K562 (cell line): ENCODE measurements around the gene BET1L. TPM values are rescaled to one million over a fixed set of nuclear protein-coding genes. Genes with fewer than 3 reads are reported as not detected.
"Not testable (repeated sequence)": the region's sequence is repeated elsewhere in the genome, so short reads cannot be mapped to it uniquely, and the experiment has no call there.

Source experiments
- ATAC-seq: fragments of 200-7000 bp; cut with Tn5 transposase; 3 replicates; pipeline ENCODE4 v1.9.1; 2020; ENCODE audit warnings: moderate library complexity
- BruUV-seq: library from RNA; stranded (reverse); fragments of 400-500 nt; replicated peaks from 2 replicates; lab custom pipeline; 2021; lab: Mats Ljungman, UMichigan
- CTCF ChIA-PET: fragments of 300-600 bp; formaldehyde crosslinking; extraction: SDS; loops from one replicate; lab custom pipeline; 2021; ENCODE audit warnings: low intra/inter-chr PET ratio; lab: Yijun Ruan, JAX
- POLR2A ChIA-PET: fragments of 300-600, 350-650 bp; sonication (Branson Sonifier 250); formaldehyde crosslinking; extraction: SDS; loops from one replicate; lab custom pipeline; 2021; ENCODE audit warnings: antibody characterized with exemption, inconsistent platforms; lab: Yijun Ruan, JAX
- DNase-seq, 4 experiments: peaks; one replicate each; pipeline versions ENCODE4 v3.0.0 to v3.0.0-alpha.2; 2011 to 2018; ENCODE audit warnings: low spot score in 3 of 4, mixed read lengths in 3 of 4; ENCODE audit errors: extremely low read depth in 1 of 4
- FAIRE-seq: peaks from 2 replicates; lab custom pipeline; 2011; peaks lifted over from hg19 to GRCh38; lab: Jason Lieb, UNC
- H2AFZ ChIP-seq: 2 replicates; pipeline ENCODE4 v1.6.0; 2011; ENCODE audit warnings: low read depth, low read length, control low read depth, inconsistent platforms
- H3K27ac ChIP-seq: fragments of 200-600 bp; 3 replicates; pipeline ENCODE4 v1.8.0; 2011; ENCODE audit warnings: low read depth, mild to moderate bottlenecking, control low read depth, inconsistent platforms, low read length, moderate library complexity, mixed read lengths; ENCODE audit errors: extremely low read depth
- H3K27me3 ChIP-seq, 2 experiments: fragments of 300-600 bp in 1 of 2; 2 replicates in 1 of 2; 3 replicates in 1 of 2; pipeline versions ENCODE4 v1.6.0 to v1.8.0; 2011; ENCODE audit warnings: inconsistent platforms in 2 of 2, low read length in 2 of 2, mild to moderate bottlenecking in 1 of 2, mixed read lengths in 1 of 2, moderate library complexity in 1 of 2; ENCODE audit not compliant: control insufficient read depth in 2 of 2, insufficient read depth in 2 of 2
- H3K36me3 ChIP-seq: fragments of 300-600 bp; 3 replicates; pipeline ENCODE4 v1.8.0; 2011; ENCODE audit warnings: mild to moderate bottlenecking, low read length, inconsistent platforms; ENCODE audit not compliant: control insufficient read depth, insufficient read depth
- H3K4me1 ChIP-seq, 2 experiments: fragments of 200-600 bp in 1 of 2; replicated peaks in 1 of 2; 2 replicates in 1 of 2; 3 replicates in 1 of 2; pipeline versions ENCODE4 v1.5.1 to v1.8.0; 2011; ENCODE audit warnings: inconsistent platforms in 2 of 2, low read length in 2 of 2, mild to moderate bottlenecking in 1 of 2, mixed read lengths in 1 of 2, moderate library complexity in 1 of 2; ENCODE audit not compliant: control insufficient read depth in 2 of 2, insufficient read depth in 2 of 2
- H3K4me2 ChIP-seq: 2 replicates; pipeline ENCODE4 v1.6.1; 2011; ENCODE audit warnings: low read length, control low read depth, inconsistent platforms, mixed read lengths; ENCODE audit not compliant: insufficient read depth
- H3K4me3 ChIP-seq: fragments of 200-600 bp; sonication (generic), shearing (Covaris generic); 2 replicates; pipeline ENCODE4 v1.5.1; 2016; ENCODE audit warnings: control low read depth, inconsistent platforms
- H3K79me2 ChIP-seq: fragments of 200-600 bp; 3 replicates; pipeline ENCODE4 v1.8.0; 2011; ENCODE audit warnings: low read length, inconsistent platforms; ENCODE audit not compliant: control insufficient read depth, insufficient read depth
- H3K9ac ChIP-seq, 2 experiments: 2 replicates each; pipeline versions ENCODE4 v1.6.0 to v1.6.1; 2011; ENCODE audit warnings: low read depth in 2 of 2, low read length in 2 of 2, control low read depth in 1 of 2, inconsistent platforms in 1 of 2, mild to moderate bottlenecking in 1 of 2, mixed read lengths in 1 of 2; ENCODE audit not compliant: insufficient read depth in 1 of 2
- H3K9me1 ChIP-seq: one replicate; pipeline ENCODE4 v1.6.0; 2011; ENCODE audit warnings: inconsistent platforms, mild to moderate bottlenecking, low read length, moderate library complexity; ENCODE audit not compliant: control insufficient read depth, insufficient read depth
- H3K9me3 ChIP-seq: replicated peaks from 2 replicates; pipeline ENCODE4 v1.5.1; 2011; ENCODE audit warnings: low read depth, low read length, inconsistent platforms; ENCODE audit not compliant: control insufficient read depth, insufficient read depth
- H4K20me1 ChIP-seq: replicated peaks from 2 replicates; pipeline ENCODE4 v1.6.1; 2011; ENCODE audit warnings: low read length, inconsistent platforms, mixed read lengths; ENCODE audit not compliant: control insufficient read depth, insufficient read depth
- WGBS: fragments of 100-300 bp; shearing (Covaris generic); methylation state at CpG from one replicate; pipeline ENCODE4 v1.1.6; 2016; ENCODE audit warnings: low coverage, mixed read lengths; ENCODE audit not compliant: insufficient coverage; ENCODE audit errors: missing lambda C conversion rate; 5-methylcytosine and 5-hydroxymethylcytosine counted together
- in situ Hi-C: fragments of 300-500 bp; cut with MboI; formaldehyde crosslinking; loops from 4 replicates; pipeline ENCODE4 v1.15.0; 2018; ENCODE audit warnings: inconsistent platforms, mixed read lengths
- intact Hi-C: fragments of 100-400 bp; cut with micrococcal nuclease; formaldehyde crosslinking; loops from 2 replicates; pipeline ENCODE4 v1.14.2; 2022
- polyA plus RNA-seq, 8 experiments: library from polyadenylated mRNA; depleted of rRNA in 4 of 8; stranded (reverse) in 5 of 8; unstranded in 3 of 8; fragments of >200 nt; fragmentation: Nextera tagmentation in 2 of 8; fragmentation: Illumina TruSeq in 1 of 8; extraction: Ambion mirVana in 2 of 8; extraction: Trizol in 1 of 8; gene quantifications; 2 replicates each; pipeline versions ENCODE4 v1.2.1 to v1.2.3, GENCODE V29; 2011 to 2014; ENCODE audit warnings: inconsistent platforms in 1 of 8, missing spikeins in 1 of 8
- total RNA-seq, 7 experiments: library from RNA; depleted of rRNA in 6 of 7; stranded (reverse); fragments of >200 nt in 6 of 7; fragmentation: Illumina TruSeq in 2 of 7; extraction: Trizol in 2 of 7; gene quantifications; 2 replicates each; pipeline versions ENCODE4 v1.2.1 to v1.2.3, GENCODE V29; 2011 to 2021; ENCODE audit warnings: low replicate concordance in 1 of 7
- TF ChIP-seq, protein P1 (sequence below), 3 experiments: IDR thresholded peaks in 2 of 3; conservative IDR thresholded peaks in 1 of 3; 2 replicates each; pipeline ENCODE4 v1.5.1; 2011 to 2012; ENCODE audit warnings: low read length in 3 of 3, mild to moderate bottlenecking in 3 of 3, control low read depth in 2 of 3, improper control_type of control experiment in 1 of 3, inconsistent platforms in 1 of 3, low read depth in 1 of 3, mixed read lengths in 1 of 3, moderate library complexity in 1 of 3; ENCODE audit not compliant: insufficient read depth in 2 of 3

The BET1L gene
- total and polyA plus RNA-seq, 9 of the 15 experiments (the other 6 are each of a cell fraction or from before 2014, with no cell fraction given), result 9.9 to 69.1 (median 19.9) TPM

DNA sequence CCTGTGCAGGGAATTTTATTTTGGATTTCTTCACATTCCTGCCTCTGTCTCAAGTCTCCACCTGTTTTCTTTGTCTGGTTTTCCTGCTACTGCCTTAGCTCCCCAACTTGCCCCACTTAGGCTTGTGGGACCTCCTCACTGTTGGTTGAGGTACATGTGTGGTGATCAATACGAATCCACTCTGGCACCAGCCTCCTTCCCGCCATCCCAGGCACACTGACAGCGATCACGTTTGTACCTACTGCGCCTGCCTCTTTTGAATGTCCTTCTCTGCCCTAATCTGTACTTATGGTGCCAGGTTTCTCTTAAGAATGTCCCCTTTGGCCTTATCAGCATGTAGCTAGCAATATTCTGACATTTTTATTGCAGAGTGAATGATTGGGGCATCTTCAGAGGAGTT lies 16.7 kb downstream of the BET1L start:
- H2AFZ ChIP-seq, H3K4me1 ChIP-seq, H3K4me3 ChIP-seq, H3K9me1 ChIP-seq, H3K36me3 ChIP-seq, H3K9ac ChIP-seq, CTCF ChIA-PET, H3K27ac ChIP-seq, H3K4me2 ChIP-seq, BruUV-seq, H3K9me3 ChIP-seq, DNase-seq, FAIRE-seq, H4K20me1 ChIP-seq, H3K79me2 ChIP-seq, H3K27me3 ChIP-seq, intact Hi-C loops, ATAC-seq, POLR2A ChIA-PET: not testable (repeated sequence)
- WGBS, result 26% methylated on average over 5 of the region's 5 CpGs
- in situ Hi-C loops, result loop anchor here (5.0 kb wide), 1 partner anchor 53 kb away; no protein-coding TSS in a partner anchor

GRCh38 chr11:189843-190311 lies 17.3 kb downstream of the BET1L start:
- H3K27me3 ChIP-seq, H3K27ac ChIP-seq, H3K4me2 ChIP-seq, H3K9ac ChIP-seq, intact Hi-C loops, BruUV-seq, POLR2A ChIA-PET, H3K9me3 ChIP-seq, H3K9me1 ChIP-seq, H3K36me3 ChIP-seq, H3K79me2 ChIP-seq, DNase-seq, H4K20me1 ChIP-seq, CTCF ChIA-PET, FAIRE-seq, H2AFZ ChIP-seq, H3K4me3 ChIP-seq, H3K4me1 ChIP-seq: not testable (repeated sequence)
- 27% methylated on average over 4 of the region's 25 CpGs for WGBS
- peak; percentile 87 for ATAC-seq
- TF ChIP-seq, protein P1, sequence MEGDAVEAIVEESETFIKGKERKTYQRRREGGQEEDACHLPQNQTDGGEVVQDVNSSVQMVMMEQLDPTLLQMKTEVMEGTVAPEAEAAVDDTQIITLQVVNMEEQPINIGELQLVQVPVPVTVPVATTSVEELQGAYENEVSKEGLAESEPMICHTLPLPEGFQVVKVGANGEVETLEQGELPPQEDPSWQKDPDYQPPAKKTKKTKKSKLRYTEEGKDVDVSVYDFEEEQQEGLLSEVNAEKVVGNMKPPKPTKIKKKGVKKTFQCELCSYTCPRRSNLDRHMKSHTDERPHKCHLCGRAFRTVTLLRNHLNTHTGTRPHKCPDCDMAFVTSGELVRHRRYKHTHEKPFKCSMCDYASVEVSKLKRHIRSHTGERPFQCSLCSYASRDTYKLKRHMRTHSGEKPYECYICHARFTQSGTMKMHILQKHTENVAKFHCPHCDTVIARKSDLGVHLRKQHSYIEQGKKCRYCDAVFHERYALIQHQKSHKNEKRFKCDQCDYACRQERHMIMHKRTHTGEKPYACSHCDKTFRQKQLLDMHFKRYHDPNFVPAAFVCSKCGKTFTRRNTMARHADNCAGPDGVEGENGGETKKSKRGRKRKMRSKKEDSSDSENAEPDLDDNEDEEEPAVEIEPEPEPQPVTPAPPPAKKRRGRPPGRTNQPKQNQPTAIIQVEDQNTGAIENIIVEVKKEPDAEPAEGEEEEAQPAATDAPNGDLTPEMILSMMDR (IDR thresholded peaks at IDR 0.05 in 2 of 3, conservative IDR thresholded peaks at IDR 0.05 in 1 of 3; ENCODE audit: insufficient read depth in 2 of 3, low read depth in 1 of 3, low read length in 3 of 3), result peak in 1 of 3 experiments; percentile 44; a peak in 2 of 6 replicates
- in situ Hi-C loops, result loop anchor here (5.0 kb wide), 1 partner anchor 53 kb away; no protein-coding TSS in a partner anchor

DNA sequence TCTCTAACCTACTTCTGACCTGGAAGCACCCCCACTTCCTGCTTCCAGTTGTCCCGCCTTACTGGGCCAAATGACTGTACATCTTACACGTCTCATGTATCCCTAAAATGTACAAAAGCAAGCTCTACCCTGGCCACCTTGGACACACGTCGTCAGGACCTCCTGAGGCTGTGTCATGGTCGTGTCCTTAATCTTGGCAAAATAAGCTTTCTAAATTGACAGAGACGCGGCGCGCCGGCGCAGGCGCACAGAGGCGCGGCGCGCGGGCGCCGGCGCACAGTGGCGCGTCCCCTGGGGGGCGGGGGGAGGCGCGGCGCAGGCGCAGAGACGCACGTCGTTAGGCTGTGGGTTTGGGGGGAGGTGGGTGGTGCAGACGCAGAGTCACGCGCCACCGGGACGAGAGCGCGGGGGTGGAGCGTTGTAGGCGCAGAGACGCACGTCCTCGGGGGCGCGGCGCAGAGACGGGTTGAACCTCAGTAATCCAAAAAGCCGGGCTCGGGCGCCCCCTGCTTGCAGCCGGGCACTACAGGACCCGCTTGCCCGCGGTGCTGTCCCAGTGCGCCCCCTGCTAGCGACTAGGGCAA lies 17.9 kb downstream of the BET1L start:
- H3K79me2 ChIP-seq, BruUV-seq, DNase-seq, ATAC-seq, H3K9ac ChIP-seq, H2AFZ ChIP-seq, POLR2A ChIA-PET, H3K4me1 ChIP-seq, CTCF ChIA-PET, H3K4me2 ChIP-seq, H3K27me3 ChIP-seq, in situ Hi-C loops, H4K20me1 ChIP-seq, H3K36me3 ChIP-seq, H3K27ac ChIP-seq, H3K9me1 ChIP-seq, H3K9me3 ChIP-seq, H3K4me3 ChIP-seq, intact Hi-C loops, FAIRE-seq: not testable (repeated sequence)
- 84% methylated on average over 10 of the region's 55 CpGs for WGBS
